DND-41 (cell line): ENCODE results near the gene ST6GALNAC3.

ENCODE experiments used
- ATAC-seq: fragments of 200-7000 bp; cut with Tn5 transposase; 3 replicates; pipeline ENCODE4 v1.9.1; 2021; ENCODE audit warnings: low read depth; ENCODE audit not compliant: insufficient read depth
- DNase-seq: peaks from one replicate; pipeline ENCODE4 v3.0.0-alpha.2; 2020
- H2AFZ ChIP-seq: 2 replicates; pipeline ENCODE4 v1.6.0; 2012; ENCODE audit warnings: low read depth, low read length
- H3K27ac ChIP-seq: 2 replicates; pipeline ENCODE4 v1.5.1; 2012; ENCODE audit warnings: low read length, inconsistent platforms
- H3K27me3 ChIP-seq: fragments of 200-600 bp; sonication (generic); 2 replicates; pipeline ENCODE4 v1.6.0; 2012; ENCODE audit warnings: low read length, mild to moderate bottlenecking, inconsistent platforms; ENCODE audit not compliant: insufficient read depth, poor library complexity
- H3K36me3 ChIP-seq: 2 replicates; pipeline ENCODE4 v1.5.1; 2012; ENCODE audit warnings: low read length, inconsistent platforms; ENCODE audit not compliant: insufficient read depth
- H3K4me1 ChIP-seq: 2 replicates; pipeline ENCODE4 v1.5.1; 2012; ENCODE audit warnings: mild to moderate bottlenecking, low read length; ENCODE audit not compliant: insufficient read depth
- H3K4me2 ChIP-seq: 2 replicates; pipeline ENCODE4 v1.6.0; 2012; ENCODE audit warnings: mild to moderate bottlenecking, moderate library complexity, low read length, inconsistent platforms; ENCODE audit not compliant: insufficient read depth
- H3K4me3 ChIP-seq, 2 experiments: fragments of 200-600 bp in 1 of 2; shearing (Covaris generic) in 1 of 2; 2 replicates each; pipeline ENCODE4 v1.5.1; 2012 to 2016; ENCODE audit warnings: inconsistent platforms in 2 of 2, low read length in 2 of 2, mild to moderate bottlenecking in 2 of 2, low read depth in 1 of 2, moderate library complexity in 1 of 2
- H3K79me2 ChIP-seq: 2 replicates; pipeline ENCODE4 v1.6.0; 2012; ENCODE audit warnings: low read length, inconsistent platforms; ENCODE audit not compliant: insufficient read depth
- H3K9ac ChIP-seq: 2 replicates; pipeline ENCODE4 v1.6.0; 2012; ENCODE audit warnings: low read depth, mild to moderate bottlenecking, inconsistent platforms, low read length, moderate library complexity
- H3K9me3 ChIP-seq: 2 replicates; pipeline ENCODE4 v1.5.1; 2012; ENCODE audit warnings: low read length, moderate library complexity, mild to moderate bottlenecking, inconsistent platforms; ENCODE audit not compliant: insufficient read depth, severe bottlenecking
- H4K20me1 ChIP-seq: 2 replicates; pipeline ENCODE4 v1.6.0; 2012; ENCODE audit warnings: low read length; ENCODE audit not compliant: insufficient read depth
- EZH2 ChIP-seq: IDR thresholded peaks from 3 replicates; pipeline ENCODE4 v1.6.1; 2012; ENCODE audit warnings: borderline replicate concordance, low read depth, mild to moderate bottlenecking, moderate library complexity, low read length, inconsistent platforms; ENCODE audit not compliant: severe bottlenecking
- TF ChIP-seq, protein P1 (sequence below): IDR thresholded peaks from 2 replicates; pipeline ENCODE4 v1.5.1; 2012; ENCODE audit warnings: borderline replicate concordance, low read length, moderate library complexity, mild to moderate bottlenecking; ENCODE audit not compliant: poor library complexity, severe bottlenecking; ENCODE audit errors: extremely low read depth

ST6GALNAC3 gene

DNA sequence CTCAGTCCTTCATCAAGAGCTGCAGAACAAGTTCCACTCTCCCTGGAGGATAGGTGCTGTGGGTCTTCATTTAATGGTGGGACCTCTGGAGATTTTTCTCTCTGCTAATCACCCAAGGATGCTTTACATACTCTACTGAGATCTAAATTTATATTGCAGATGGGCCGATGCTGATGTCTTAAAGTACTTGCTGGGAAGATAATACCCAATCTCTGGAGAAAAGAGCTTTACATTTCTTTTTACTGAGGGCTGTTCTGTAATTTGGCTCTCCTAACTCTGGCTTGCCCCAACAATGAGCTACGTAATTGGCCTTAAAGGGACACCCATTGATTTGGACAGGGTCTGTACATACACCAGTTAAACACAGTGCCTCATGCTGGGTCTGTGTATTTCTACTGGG, 86.9 kb downstream of the ST6GALNAC3 start:
- no peaks in the 10 kb centered on the region for H4K20me1 ChIP-seq
- DNase-seq (no peak), ATAC-seq (no peak)
- H3K79me2 ChIP-seq = no peaks in the 10 kb centered on the region
- H3K4me3 ChIP-seq = no peak overlapping the region
- H3K27ac ChIP-seq = no peak overlapping the region
- H3K4me1 ChIP-seq = no peaks in the 10 kb centered on the region
- H3K27me3 ChIP-seq = no peaks in the 10 kb centered on the region
- no peak overlapping the region for H3K9ac ChIP-seq
- TF ChIP-seq, protein P1, sequence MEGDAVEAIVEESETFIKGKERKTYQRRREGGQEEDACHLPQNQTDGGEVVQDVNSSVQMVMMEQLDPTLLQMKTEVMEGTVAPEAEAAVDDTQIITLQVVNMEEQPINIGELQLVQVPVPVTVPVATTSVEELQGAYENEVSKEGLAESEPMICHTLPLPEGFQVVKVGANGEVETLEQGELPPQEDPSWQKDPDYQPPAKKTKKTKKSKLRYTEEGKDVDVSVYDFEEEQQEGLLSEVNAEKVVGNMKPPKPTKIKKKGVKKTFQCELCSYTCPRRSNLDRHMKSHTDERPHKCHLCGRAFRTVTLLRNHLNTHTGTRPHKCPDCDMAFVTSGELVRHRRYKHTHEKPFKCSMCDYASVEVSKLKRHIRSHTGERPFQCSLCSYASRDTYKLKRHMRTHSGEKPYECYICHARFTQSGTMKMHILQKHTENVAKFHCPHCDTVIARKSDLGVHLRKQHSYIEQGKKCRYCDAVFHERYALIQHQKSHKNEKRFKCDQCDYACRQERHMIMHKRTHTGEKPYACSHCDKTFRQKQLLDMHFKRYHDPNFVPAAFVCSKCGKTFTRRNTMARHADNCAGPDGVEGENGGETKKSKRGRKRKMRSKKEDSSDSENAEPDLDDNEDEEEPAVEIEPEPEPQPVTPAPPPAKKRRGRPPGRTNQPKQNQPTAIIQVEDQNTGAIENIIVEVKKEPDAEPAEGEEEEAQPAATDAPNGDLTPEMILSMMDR = no peak
- TF ChIP-seq EZH2 = no peak
- no peak overlapping the region for H2AFZ ChIP-seq
- no peaks in the 10 kb centered on the region for H3K9me3 ChIP-seq
- H3K36me3 ChIP-seq = no peaks in the 10 kb centered on the region
- H3K4me2 ChIP-seq = no peak overlapping the region

- no peak overlapping the region for H3K27ac ChIP-seq
- H3K9ac ChIP-seq = no peak overlapping the region
- no peak for DNase-seq
Measured at GRCh38 chr1:76162254-76162653, 87.7 kb downstream of the ST6GALNAC3 start.

GRCh38 chr1:76164165-76164564, 89.6 kb downstream of the ST6GALNAC3 start:
- Histone ChIP-seq H3K36me3 (no peaks in the 10 kb centered on the region), H4K20me1 (no peaks in the 10 kb centered on the region), H3K9me3 (no peaks in the 10 kb centered on the region), H3K79me2 (no peaks in the 10 kb centered on the region), H3K4me3 (no peak overlapping the region), H3K4me1 (no peaks in the 10 kb centered on the region), H3K9ac (no peak overlapping the region), H3K27me3 (no peaks in the 10 kb centered on the region), H2AFZ (no peak overlapping the region), H3K27ac (no peak overlapping the region), H3K4me2 (no peak overlapping the region)
- ATAC-seq (no peak), DNase-seq (no peak)
- TF ChIP-seq EZH2 = no peak
- TF ChIP-seq, protein P1 = no peak

More at GRCh38 chr1:76162254-76162653, 87.7 kb downstream of the ST6GALNAC3 start:
- Histone ChIP-seq H4K20me1 (no peaks in the 10 kb centered on the region), H2AFZ (no peak overlapping the region), H3K4me2 (no peak overlapping the region), H3K79me2 (no peaks in the 10 kb centered on the region), H3K9me3 (no peaks in the 10 kb centered on the region), H3K36me3 (no peaks in the 10 kb centered on the region), H3K4me3 (no peak overlapping the region), H3K4me1 (no peaks in the 10 kb centered on the region), H3K27me3 (no peaks in the 10 kb centered on the region)
- no peak for TF ChIP-seq EZH2
- TF ChIP-seq, protein P1 = no peak
- no peak for ATAC-seq

GRCh38 chr1:76170084-76170483, 95.5 kb downstream of the ST6GALNAC3 start:
- H3K27me3 ChIP-seq = no peaks in the 10 kb centered on the region
- ATAC-seq (no peak), DNase-seq (no peak)
- H3K9ac ChIP-seq = no peak overlapping the region
- H3K36me3 ChIP-seq = no peaks in the 10 kb centered on the region
- TF ChIP-seq, protein P1 = no peak
- TF ChIP-seq EZH2 = no peak
- no peak overlapping the region for H3K4me3 ChIP-seq
- no peak overlapping the region for H3K4me2 ChIP-seq
- no peaks in the 10 kb centered on the region for H3K9me3 ChIP-seq
- no peaks in the 10 kb centered on the region for H3K79me2 ChIP-seq
- H3K4me1 ChIP-seq = no peaks in the 10 kb centered on the region
- H2AFZ ChIP-seq = no peak overlapping the region
- no peaks in the 10 kb centered on the region for H4K20me1 ChIP-seq
- no peak overlapping the region for H3K27ac ChIP-seq
